HEK293 (cell line): ENCODE results near the gene SULT1A2.

Experiments used
- CTCF ChIA-PET: fragments of 350-600 bp; formaldehyde crosslinking; extraction: SDS; loops from one replicate; lab custom pipeline; 2021; ENCODE audit warnings: antibody characterized with exemption; lab: Yijun Ruan, JAX
- POLR2A ChIA-PET: fragments of 300-600 bp; formaldehyde crosslinking; extraction: SDS; loops from one replicate; lab custom pipeline; 2020; ENCODE audit warnings: antibody characterized with exemption, inconsistent platforms; lab: Yijun Ruan, JAX
- H3K27ac ChIP-seq: fragments of 200-500 bp; sonication (Bioruptor generic); 2 replicates; pipeline ENCODE4 v1.5.1; 2014; ENCODE audit warnings: low read depth, low read length, control low read depth, inconsistent platforms; ENCODE audit errors: extremely low read depth
- H3K36me3 ChIP-seq, 2 experiments: fragments of 200-500 bp in 1 of 2; sonication (Bioruptor generic) in 1 of 2; 1 replicate in 1 of 2; 2 replicates in 1 of 2; pipeline ENCODE4 v1.5.1; 2014 to 2017; ENCODE audit warnings: inconsistent platforms in 2 of 2, low read length in 2 of 2; ENCODE audit not compliant: control insufficient read depth in 2 of 2, insufficient read depth in 1 of 2
- H3K4me1 ChIP-seq: fragments of 200-500 bp; sonication (Bioruptor generic); 2 replicates; pipeline ENCODE4 v1.5.1; 2014; ENCODE audit warnings: mild to moderate bottlenecking, low read length, inconsistent platforms; ENCODE audit not compliant: control insufficient read depth, insufficient read depth
- H3K4me3 ChIP-seq: 2 replicates; pipeline ENCODE4 v1.5.1; 2011; ENCODE audit warnings: low read depth, mild to moderate bottlenecking, control low read depth, low read length, moderate library complexity
- H3K9me3 ChIP-seq: fragments of 200-500 bp; sonication (Bioruptor generic); 2 replicates; pipeline ENCODE4 v1.5.1; 2014; ENCODE audit warnings: low read depth, low read length, inconsistent platforms; ENCODE audit not compliant: control insufficient read depth, insufficient read depth
- FEZF1 ChIP-seq: fragments of 450-650 bp; formaldehyde crosslinking; IDR thresholded peaks from 2 replicates; pipeline ENCODE4 v1.5.1; 2016; ENCODE audit warnings: missing biosample characterization, missing genetic modification characterization
- PRDM6 ChIP-seq: fragments of 450-650 bp; formaldehyde crosslinking; IDR thresholded peaks from 2 replicates; pipeline ENCODE4 v1.5.1; 2017; ENCODE audit warnings: missing biosample characterization, missing genetic modification characterization
- SCRT2 ChIP-seq: fragments of 450-650 bp; formaldehyde crosslinking; IDR thresholded peaks from 2 replicates; pipeline ENCODE4 v1.5.1; 2016; ENCODE audit warnings: missing biosample characterization, missing genetic modification characterization
- ZFP69B ChIP-seq: fragments of 450-650 bp; formaldehyde crosslinking; IDR thresholded peaks from 2 replicates; pipeline ENCODE4 v1.5.1; 2016; ENCODE audit warnings: missing biosample characterization, missing genetic modification characterization
- ZNF121 ChIP-seq: fragments of 450-650 bp; formaldehyde crosslinking; IDR thresholded peaks from 2 replicates; pipeline ENCODE4 v1.5.1; 2016; ENCODE audit warnings: missing biosample characterization, missing genetic modification characterization
- ZNF133 ChIP-seq: fragments of 450-650 bp; formaldehyde crosslinking; IDR thresholded peaks from 2 replicates; pipeline ENCODE4 v1.5.1; 2016; ENCODE audit warnings: missing biosample characterization, missing genetic modification characterization
- ZNF138 ChIP-seq: fragments of 450-650 bp; formaldehyde crosslinking; IDR thresholded peaks from 2 replicates; pipeline ENCODE4 v1.5.1; 2016; ENCODE audit warnings: missing biosample characterization, missing genetic modification characterization, borderline replicate concordance
- ZNF155 ChIP-seq: fragments of 450-650 bp; formaldehyde crosslinking; IDR thresholded peaks from 2 replicates; pipeline ENCODE4 v1.5.1; 2016; ENCODE audit warnings: missing biosample characterization, missing genetic modification characterization
- ZNF18 ChIP-seq: fragments of 450-650 bp; formaldehyde crosslinking; IDR thresholded peaks from 2 replicates; pipeline ENCODE4 v1.5.1; 2016; ENCODE audit warnings: missing biosample characterization, missing genetic modification characterization
- ZNF214 ChIP-seq: fragments of 450-650 bp; formaldehyde crosslinking; IDR thresholded peaks from 2 replicates; pipeline ENCODE4 v1.5.1; 2017; ENCODE audit warnings: missing biosample characterization, mild to moderate bottlenecking, missing genetic modification characterization, borderline replicate concordance
- ZNF394 ChIP-seq: fragments of 450-650 bp; formaldehyde crosslinking; IDR thresholded peaks from 2 replicates; pipeline ENCODE4 v1.5.1; 2016; ENCODE audit warnings: missing biosample characterization, missing genetic modification characterization, mild to moderate bottlenecking, moderate library complexity, borderline replicate concordance
- ZNF514 ChIP-seq: fragments of 450-650 bp; formaldehyde crosslinking; IDR thresholded peaks from 2 replicates; pipeline ENCODE4 v1.5.1; 2016; ENCODE audit warnings: missing biosample characterization, missing genetic modification characterization
- ZNF518A ChIP-seq: fragments of 450-650 bp; formaldehyde crosslinking; conservative IDR thresholded peaks from 2 replicates; pipeline ENCODE4 v1.5.1; 2016; ENCODE audit warnings: low read depth, missing biosample characterization, missing genetic modification characterization
- ZNF561 ChIP-seq: fragments of 450-650 bp; IDR thresholded peaks from 2 replicates; pipeline ENCODE4 v1.5.1; 2018; ENCODE audit warnings: missing biosample characterization, missing genetic modification characterization, borderline replicate concordance
- ZNF585B ChIP-seq: fragments of 450-650 bp; formaldehyde crosslinking; IDR thresholded peaks from 2 replicates; pipeline ENCODE4 v1.5.1; 2016; ENCODE audit warnings: missing biosample characterization, missing genetic modification characterization
- ZNF610 ChIP-seq: fragments of 450-650 bp; formaldehyde crosslinking; IDR thresholded peaks from 2 replicates; pipeline ENCODE4 v1.5.1; 2016; ENCODE audit warnings: missing biosample characterization, missing genetic modification characterization, borderline replicate concordance
- ZNF621 ChIP-seq: fragments of 450-650 bp; formaldehyde crosslinking; IDR thresholded peaks from 2 replicates; pipeline ENCODE4 v1.5.1; 2017; ENCODE audit warnings: missing biosample characterization, missing genetic modification characterization
- ZNF626 ChIP-seq: fragments of 450-650 bp; sonication (Bioruptor Pico); formaldehyde crosslinking; IDR thresholded peaks from 2 replicates; pipeline ENCODE4 v1.5.1; 2018; ENCODE audit warnings: missing biosample characterization, missing genetic modification characterization, inconsistent platforms
- ZNF792 ChIP-seq: fragments of 450-650 bp; formaldehyde crosslinking; IDR thresholded peaks from 2 replicates; pipeline ENCODE4 v1.5.1; 2016; ENCODE audit warnings: missing biosample characterization, missing genetic modification characterization
- TF ChIP-seq, protein P1 (sequence below): fragments of 450-650 bp; formaldehyde crosslinking; IDR thresholded peaks from 2 replicates; pipeline ENCODE4 v1.5.1; 2017; ENCODE audit warnings: missing biosample characterization, missing genetic modification characterization

The SULT1A2 gene

DNA sequence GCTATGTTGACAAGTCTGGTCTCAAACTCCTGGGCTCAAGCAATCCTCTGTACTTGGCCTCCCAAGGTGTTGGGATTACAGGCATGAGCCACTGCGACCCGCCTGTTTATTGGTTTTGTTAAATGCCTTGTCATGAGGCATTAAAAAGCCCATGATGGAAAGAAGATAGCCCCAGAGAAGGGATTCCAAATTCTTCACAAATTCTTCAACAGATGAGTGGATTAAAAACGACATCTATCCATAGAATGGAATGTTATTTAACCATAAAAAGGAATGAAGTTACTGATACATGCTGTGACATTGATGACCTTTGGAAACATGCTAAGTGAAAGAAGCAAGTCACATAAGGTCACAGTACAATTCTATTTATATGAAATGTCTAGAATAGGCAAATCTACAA, 38.4 kb downstream of the SULT1A2 start (continued):
- TF ChIP-seq ZNF18 (tag by site-specific recombination) (no peak), FEZF1 (tag by site-specific recombination) (no peak), ZNF138 (tag by site-specific recombination) (no peak), ZNF214 (tag by site-specific recombination) (no peak), ZNF394 (no peak), ZNF610 (tag by site-specific recombination) (no peak)

DNA sequence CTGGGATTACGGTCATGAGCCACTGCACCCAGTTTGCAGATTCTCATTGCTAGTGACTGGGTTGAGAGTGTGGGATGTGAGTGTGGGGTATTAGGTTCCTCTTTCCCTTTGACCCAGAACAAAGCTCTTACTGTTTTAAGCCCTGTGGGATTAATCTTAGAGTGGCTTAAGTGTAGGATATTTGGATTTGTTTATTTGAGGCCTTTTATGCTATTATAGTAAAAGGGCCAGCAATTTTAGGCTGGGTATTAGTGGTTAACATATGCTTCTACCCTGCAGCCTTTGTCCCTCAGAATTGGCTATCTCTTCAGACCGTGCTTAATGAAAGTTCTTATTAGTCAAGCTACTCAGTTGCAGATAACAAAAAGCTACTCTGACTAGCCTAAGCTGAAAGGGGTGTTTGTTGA, 39.9 kb downstream of the SULT1A2 start:
- Histone ChIP-seq H3K4me3 (no peak overlapping the region), H3K9me3 (no peaks in the 10 kb centered on the region), H3K27ac (no peak overlapping the region), H3K4me1 (peaks cover 6% of the 10 kb centered on the region; the same call in 1 of the 2 replicates), H3K36me3 (peaks cover 4 to 7% of the 10 kb centered on the region in 2 experiments; a peak in 2 of 3 replicates)
- ChIA-PET CTCF (no interaction called here), POLR2A (no interaction called here)
- no peak for TF ChIP-seq ZNF610 (tag by site-specific recombination)
- no peak for TF ChIP-seq ZFP69B (tag by site-specific recombination)
- TF ChIP-seq ZNF792 (tag by site-specific recombination) = no peak
- TF ChIP-seq, protein P1, sequence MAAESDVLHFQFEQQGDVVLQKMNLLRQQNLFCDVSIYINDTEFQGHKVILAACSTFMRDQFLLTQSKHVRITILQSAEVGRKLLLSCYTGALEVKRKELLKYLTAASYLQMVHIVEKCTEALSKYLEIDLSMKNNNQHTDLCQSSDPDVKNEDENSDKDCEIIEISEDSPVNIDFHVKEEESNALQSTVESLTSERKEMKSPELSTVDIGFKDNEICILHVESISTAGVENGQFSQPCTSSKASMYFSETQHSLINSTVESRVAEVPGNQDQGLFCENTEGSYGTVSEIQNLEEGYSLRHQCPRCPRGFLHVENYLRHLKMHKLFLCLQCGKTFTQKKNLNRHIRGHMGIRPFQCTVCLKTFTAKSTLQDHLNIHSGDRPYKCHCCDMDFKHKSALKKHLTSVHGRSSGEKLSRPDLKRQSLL (tag by site-specific recombination) = no peak
- TF ChIP-seq ZNF518A (tag by site-specific recombination) = no peak
- TF ChIP-seq ZNF133 (tag by site-specific recombination) = no peak
- no peak for TF ChIP-seq ZNF561 (tag by site-specific recombination)
- TF ChIP-seq SCRT2 (tag by site-specific recombination) = no peak
- TF ChIP-seq ZNF621 (tag by site-specific recombination) = no peak
- no peak for TF ChIP-seq ZNF585B (tag by site-specific recombination)
- no peak for TF ChIP-seq ZNF626 (tag by site-specific recombination)
- TF ChIP-seq ZNF121 (tag by site-specific recombination) = no peak
- TF ChIP-seq PRDM6 (tag by site-specific recombination) = no peak
- no peak for TF ChIP-seq ZNF155 (tag by site-specific recombination)
- TF ChIP-seq ZNF514 = no peak
